A549 (cell line): ENCODE results near the gene MYCN. TPM values are rescaled to one million over a fixed set of nuclear protein-coding genes. Genes with fewer than 3 reads are reported as not detected.

ENCODE experiments used
- ATAC-seq, 2 experiments: fragments of 200-7000 bp in 1 of 2; fragments of >200 bp in 1 of 2; cut with Nextera tagmentation in 1 of 2; cut with Tn5 transposase in 1 of 2; 3 replicates each; pipeline versions ENCODE4 v1.8.0 to v1.9.1; 2018 to 2020; ENCODE audit warnings: mild to moderate bottlenecking in 1 of 2, moderate library complexity in 1 of 2
- CTCF ChIA-PET: fragments of 300-600 bp; sonication (Branson Sonifier 250); formaldehyde crosslinking; extraction: SDS; loops from one replicate; lab custom pipeline; 2021; ENCODE audit warnings: antibody characterized with exemption, inconsistent platforms; lab: Yijun Ruan, JAX
- POLR2A ChIA-PET: fragments of 350-600 bp; formaldehyde crosslinking; extraction: SDS; loops from one replicate; lab custom pipeline; 2021; ENCODE audit warnings: antibody characterized with exemption, inconsistent platforms; lab: Yijun Ruan, JAX
- DNase-seq, 2 experiments: peaks; one replicate each; pipeline versions ENCODE4 v3.0.0 to v3.0.0-alpha.2; 2011 to 2016; ENCODE audit warnings: low read depth in 1 of 2, low spot score in 1 of 2
- FAIRE-seq: peaks from 2 replicates; lab custom pipeline; 2011; peaks lifted over from hg19 to GRCh38; lab: Jason Lieb, UNC
- H3K27ac ChIP-seq, 2 experiments: fragments of >200 bp; sonication (Bioruptor Twin); formaldehyde crosslinking; 3 replicates each; pipeline ENCODE4 v1.5.1; 2016 to 2017
- H3K4me1 ChIP-seq: fragments of >200 bp; sonication (Bioruptor Twin); formaldehyde crosslinking; 3 replicates; pipeline ENCODE4 v1.6.1; 2016
- H3K4me2 ChIP-seq: fragments of >200 bp; sonication (Bioruptor Twin); formaldehyde crosslinking; 3 replicates; pipeline ENCODE4 v1.6.1; 2016
- H3K4me3 ChIP-seq: fragments of >200 bp; sonication (Bioruptor Twin); formaldehyde crosslinking; 3 replicates; pipeline ENCODE4 v1.5.1; 2016
- H3K9me3 ChIP-seq: fragments of >200 bp; sonication (Bioruptor Twin); formaldehyde crosslinking; 3 replicates; pipeline ENCODE4 v1.6.1; 2016
- CEBPB ChIP-seq, 2 experiments: fragments of >200 bp in 1 of 2; sonication (Bioruptor Twin) in 1 of 2; formaldehyde crosslinking in 1 of 2; IDR thresholded peaks; 2 replicates each; pipeline ENCODE4 v1.6.1; 2012 to 2016
- CHD4 ChIP-seq: fragments of 200-600 bp; sonication (generic); IDR thresholded peaks from 2 replicates; pipeline ENCODE4 v1.6.1; 2016; ENCODE audit warnings: antibody characterized with exemption, mild to moderate bottlenecking, borderline replicate concordance
- EP300 ChIP-seq, 2 experiments: fragments of >200 bp; sonication (Bioruptor Twin); formaldehyde crosslinking; IDR thresholded peaks; 2 replicates in 1 of 2; 3 replicates in 1 of 2; pipeline ENCODE4 v1.6.1; 2016 to 2017
- ESRRA ChIP-seq: fragments of 150-350 bp; IDR thresholded peaks from 2 replicates; pipeline ENCODE4 v1.6.1; 2014; ENCODE audit warnings: mild to moderate bottlenecking, low read length, borderline replicate concordance
- FOXS1 ChIP-seq: fragments of 250-450 bp; sonication (Bioruptor Pico); IDR thresholded peaks from 2 replicates; pipeline ENCODE4 v1.5.0; 2020; ENCODE audit warnings: mild to moderate bottlenecking, moderate library complexity
- GATA3 ChIP-seq: IDR thresholded peaks from 2 replicates; pipeline ENCODE4 v1.6.1; 2012; ENCODE audit warnings: borderline replicate concordance
- HEYL ChIP-seq: fragments of 250-450 bp; sonication (Bioruptor Pico); IDR thresholded peaks from 2 replicates; pipeline ENCODE4 v1.8.0; 2021; ENCODE audit warnings: mild to moderate bottlenecking, moderate library complexity
- JUN ChIP-seq, 2 experiments: fragments of >200 bp; sonication (Bioruptor Twin); formaldehyde crosslinking; IDR thresholded peaks; 2 replicates in 1 of 2; 3 replicates in 1 of 2; pipeline ENCODE4 v1.6.1; 2016 to 2017
- MAZ ChIP-seq: fragments of 150-350 bp; IDR thresholded peaks from 2 replicates; pipeline ENCODE4 v1.6.1; 2014; ENCODE audit warnings: antibody characterized with exemption, low read depth, low read length, borderline replicate concordance
- NPAS2 ChIP-seq: fragments of 250-450 bp; sonication (Bioruptor Pico); IDR thresholded peaks from 2 replicates; pipeline ENCODE4 v1.8.0; 2022; ENCODE audit warnings: mild to moderate bottlenecking, moderate library complexity, borderline replicate concordance
- POLR2AphosphoS2 ChIP-seq: conservative IDR thresholded peaks from 2 replicates; pipeline ENCODE4 v1.6.1; 2012; ENCODE audit warnings: low read length, improper control_type of control experiment, inconsistent platforms
- RARB ChIP-seq: fragments of 250-450 bp; sonication (Bioruptor Pico); IDR thresholded peaks from 2 replicates; pipeline ENCODE4 v1.8.0; 2021; ENCODE audit warnings: mild to moderate bottlenecking, moderate library complexity
- RFX5 ChIP-seq: fragments of 450-650 bp; IDR thresholded peaks from 2 replicates; pipeline ENCODE4 v1.7.1; 2014; ENCODE audit warnings: antibody characterized with exemption, mild to moderate bottlenecking, moderate library complexity
- RNF2 ChIP-seq: fragments of 200-600 bp; sonication (generic); IDR thresholded peaks from 2 replicates; pipeline ENCODE4 v1.6.1; 2016; ENCODE audit warnings: low read depth, mild to moderate bottlenecking, antibody characterized with exemption, moderate library complexity, borderline replicate concordance
- SMC3 ChIP-seq: fragments of >200 bp; sonication (Bioruptor Twin); formaldehyde crosslinking; IDR thresholded peaks from 3 replicates; pipeline ENCODE4 v1.6.1; 2018; ENCODE audit warnings: inconsistent platforms
- SREBF2 ChIP-seq: fragments of 450-650 bp; IDR thresholded peaks from 2 replicates; pipeline ENCODE4 v1.6.1; 2014; ENCODE audit warnings: mild to moderate bottlenecking, moderate library complexity
- TP53 ChIP-seq: fragments of 250-450 bp; sonication (Bioruptor Pico); IDR thresholded peaks from 2 replicates; pipeline ENCODE4 v1.5.0; 2021; ENCODE audit warnings: mild to moderate bottlenecking, moderate library complexity
- ZFP36 ChIP-seq: fragments of 450-650 bp; IDR thresholded peaks from 2 replicates; pipeline ENCODE4 v1.6.1; 2014; ENCODE audit warnings: borderline replicate concordance; ENCODE audit not compliant: partially characterized antibody
- WGBS: methylation state at CpG from one replicate; pipeline ENCODE4 v1.1.6; 2017; ENCODE audit errors: missing lambda C conversion rate; 5-methylcytosine and 5-hydroxymethylcytosine counted together
- polyA plus RNA-seq, 4 experiments: library from polyadenylated mRNA; depleted of rRNA in 3 of 4; stranded (reverse); fragments of >200 nt; fragmentation: RNase III in 1 of 4; extraction: RNeasy Plus Mini Kit Qiagen cat#74134 plus additional on column Dnase treatment in 1 of 4; gene quantifications; 2 replicates in 3 of 4; 3 replicates in 1 of 4; pipeline ENCODE4 v1.2.3, GENCODE V29; 2011 to 2017
- TF ChIP-seq, protein P1 (sequence below): fragments of 150-350 bp; IDR thresholded peaks from 2 replicates; pipeline ENCODE4 v1.6.1; 2014; ENCODE audit warnings: low read depth, mild to moderate bottlenecking, low read length
- TF ChIP-seq, protein P2 (sequence below): IDR thresholded peaks from 2 replicates; pipeline ENCODE4 v1.6.1; 2012; ENCODE audit warnings: low read depth, borderline replicate concordance
- TF ChIP-seq, protein P3 (sequence below): fragments of >200 bp; sonication (Bioruptor Twin); formaldehyde crosslinking; IDR thresholded peaks from 3 replicates; pipeline ENCODE4 v1.6.1; 2016
- TF ChIP-seq, protein P4 (sequence below): fragments of 250-450 bp; sonication (Bioruptor Pico); IDR thresholded peaks from 2 replicates; pipeline ENCODE4 v1.5.0; 2021; ENCODE audit warnings: mild to moderate bottlenecking, moderate library complexity, borderline replicate concordance

The MYCN gene
- polyA plus RNA-seq, 2 of the 4 experiments (the other 2 are of a cell fraction): not detected

DNA sequence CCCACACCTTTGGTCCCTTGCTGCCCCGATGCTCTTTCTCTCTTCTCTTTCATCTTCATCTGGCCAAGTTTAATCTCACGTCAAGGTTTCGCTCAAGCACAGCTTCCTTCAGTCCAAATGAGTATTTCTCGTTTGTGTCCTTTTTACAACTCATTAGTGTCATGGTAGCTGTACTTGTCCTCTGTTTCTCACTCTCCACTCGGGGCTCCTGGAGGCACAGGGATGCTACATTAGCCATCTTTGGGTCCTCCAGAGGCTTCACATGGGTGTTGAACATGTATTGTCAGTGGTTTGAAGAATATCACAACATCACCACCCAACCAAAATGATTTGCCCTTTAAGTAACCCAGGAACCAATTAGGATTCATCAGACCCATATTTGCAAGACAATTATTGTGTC, 30.4 kb downstream of the MYCN start:
- no peak overlapping the region for H3K4me2 ChIP-seq
- CTCF ChIA-PET: no interaction called here
- H3K27ac ChIP-seq: no peak overlapping the region
- TF ChIP-seq SMC3 (no peak), CHD4 (no peak), TP53 (CRISPR knock-in tag) (no peak), JUN (IDR thresholded peaks at IDR 0.05) (no peak), FOXS1 (no peak)
- TF ChIP-seq, protein P1, sequence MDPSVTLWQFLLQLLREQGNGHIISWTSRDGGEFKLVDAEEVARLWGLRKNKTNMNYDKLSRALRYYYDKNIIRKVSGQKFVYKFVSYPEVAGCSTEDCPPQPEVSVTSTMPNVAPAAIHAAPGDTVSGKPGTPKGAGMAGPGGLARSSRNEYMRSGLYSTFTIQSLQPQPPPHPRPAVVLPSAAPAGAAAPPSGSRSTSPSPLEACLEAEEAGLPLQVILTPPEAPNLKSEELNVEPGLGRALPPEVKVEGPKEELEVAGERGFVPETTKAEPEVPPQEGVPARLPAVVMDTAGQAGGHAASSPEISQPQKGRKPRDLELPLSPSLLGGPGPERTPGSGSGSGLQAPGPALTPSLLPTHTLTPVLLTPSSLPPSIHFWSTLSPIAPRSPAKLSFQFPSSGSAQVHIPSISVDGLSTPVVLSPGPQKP: no peak
- no peak overlapping the region for H3K4me3 ChIP-seq
- H3K9me3 ChIP-seq: no peaks in the 10 kb centered on the region
- ATAC-seq: no peak
- H3K4me1 ChIP-seq: no peaks in the 10 kb centered on the region
- FAIRE-seq: no peak
- DNase-seq: no peak
- POLR2A ChIA-PET: no interaction called here
- 46% methylated on average over 5 of the region's 5 CpGs for WGBS

DNA sequence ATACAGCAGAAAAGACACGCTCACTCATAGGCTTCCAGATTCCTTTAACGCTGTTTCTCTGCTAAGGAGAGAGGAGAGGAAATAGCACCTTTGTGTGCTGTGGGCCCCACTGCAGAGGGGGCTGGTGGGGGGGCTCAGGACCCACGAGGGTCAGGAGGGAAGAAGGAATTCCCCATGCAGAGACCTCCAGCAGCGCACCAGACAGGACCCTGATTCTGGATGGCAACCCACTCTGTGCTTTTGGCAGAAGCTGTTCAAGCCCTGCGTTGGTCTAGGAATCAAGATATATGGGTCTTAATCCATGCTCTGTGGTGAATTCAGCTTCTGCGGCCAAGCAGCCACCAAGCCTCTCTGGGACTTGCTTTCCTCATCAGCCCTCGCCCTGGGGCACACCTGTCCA, 31.0 kb downstream of the MYCN start:
- Histone ChIP-seq H3K4me3 (no peak overlapping the region), H3K4me2 (no peak overlapping the region), H3K9me3 (no peaks in the 10 kb centered on the region), H3K27ac (no peak overlapping the region), H3K4me1 (no peaks in the 10 kb centered on the region)
- DNase-seq: no peak
- WGBS: 17% methylated on average over 7 of the region's 7 CpGs
- no peak for TF ChIP-seq HEYL (CRISPR knock-in tag)
- TF ChIP-seq GATA3: no peak
- TF ChIP-seq TP53 (CRISPR knock-in tag): no peak
- no peak for TF ChIP-seq SREBF2
- TF ChIP-seq MAZ: no peak
- CTCF ChIA-PET: no interaction called here
- POLR2A ChIA-PET: no interaction called here
- FAIRE-seq: no peak
- ATAC-seq: no peak

DNA sequence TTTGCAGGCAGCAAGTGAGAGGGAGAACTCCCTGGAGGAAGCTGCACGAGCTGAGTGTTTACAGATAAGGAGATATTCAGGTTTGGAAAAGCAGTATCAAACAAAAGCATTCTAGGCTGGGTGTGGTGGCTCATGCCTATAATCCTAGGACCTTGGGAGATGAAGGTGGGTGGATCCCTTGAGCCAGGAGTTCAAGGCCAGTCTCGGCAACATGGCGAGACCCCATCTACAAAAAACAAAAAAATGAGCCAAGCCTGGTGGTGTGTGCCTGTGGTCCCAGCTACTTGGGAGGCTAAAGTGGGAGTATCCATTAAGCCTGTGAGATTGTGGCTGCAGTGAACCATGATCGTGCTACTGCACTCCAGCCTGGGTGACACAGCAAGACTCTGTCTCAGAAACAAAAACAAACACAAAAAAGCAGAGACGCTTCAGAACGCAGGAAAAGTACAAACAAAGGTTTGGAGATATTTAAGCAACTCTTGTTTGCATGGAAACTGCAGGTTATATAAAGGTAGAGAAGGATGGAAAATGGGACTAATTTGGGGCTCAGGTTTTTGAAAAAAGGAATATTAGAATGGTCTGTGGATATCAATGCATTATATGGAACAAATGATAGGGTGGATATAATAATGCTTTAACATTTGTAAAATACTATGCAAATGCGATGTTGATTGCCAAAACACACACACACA, 31.6 kb downstream of the MYCN start:
- H3K4me2 ChIP-seq: no peak overlapping the region

More for the DNA sequence above, 31.6 kb downstream of the MYCN start:
- WGBS: 15% methylated on average over 7 of the region's 7 CpGs
- ATAC-seq (no peak), FAIRE-seq (no peak), DNase-seq (no peak)
- no peak overlapping the region for H3K4me3 ChIP-seq
- TF ChIP-seq TP53 (CRISPR knock-in tag) (no peak), RARB (CRISPR knock-in tag) (no peak), CHD4 (no peak), RFX5 (no peak), FOXS1 (no peak), RNF2 (no peak), CEBPB (IDR thresholded peaks at IDR 0.05) (no peak), ESRRA (no peak), EP300 (IDR thresholded peaks at IDR 0.05) (no peak), POLR2AphosphoS2 (no peak), ZFP36 (no peak), NPAS2 (CRISPR knock-in tag) (no peak)
- TF ChIP-seq, protein P2, sequence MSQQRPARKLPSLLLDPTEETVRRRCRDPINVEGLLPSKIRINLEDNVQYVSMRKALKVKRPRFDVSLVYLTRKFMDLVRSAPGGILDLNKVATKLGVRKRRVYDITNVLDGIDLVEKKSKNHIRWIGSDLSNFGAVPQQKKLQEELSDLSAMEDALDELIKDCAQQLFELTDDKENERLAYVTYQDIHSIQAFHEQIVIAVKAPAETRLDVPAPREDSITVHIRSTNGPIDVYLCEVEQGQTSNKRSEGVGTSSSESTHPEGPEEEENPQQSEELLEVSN: no peak
- TF ChIP-seq, protein P3, sequence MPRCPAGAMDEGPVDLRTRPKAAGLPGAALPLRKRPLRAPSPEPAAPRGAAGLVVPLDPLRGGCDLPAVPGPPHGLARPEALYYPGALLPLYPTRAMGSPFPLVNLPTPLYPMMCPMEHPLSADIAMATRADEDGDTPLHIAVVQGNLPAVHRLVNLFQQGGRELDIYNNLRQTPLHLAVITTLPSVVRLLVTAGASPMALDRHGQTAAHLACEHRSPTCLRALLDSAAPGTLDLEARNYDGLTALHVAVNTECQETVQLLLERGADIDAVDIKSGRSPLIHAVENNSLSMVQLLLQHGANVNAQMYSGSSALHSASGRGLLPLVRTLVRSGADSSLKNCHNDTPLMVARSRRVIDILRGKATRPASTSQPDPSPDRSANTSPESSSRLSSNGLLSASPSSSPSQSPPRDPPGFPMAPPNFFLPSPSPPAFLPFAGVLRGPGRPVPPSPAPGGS: no peak
- TF ChIP-seq, protein P4, sequence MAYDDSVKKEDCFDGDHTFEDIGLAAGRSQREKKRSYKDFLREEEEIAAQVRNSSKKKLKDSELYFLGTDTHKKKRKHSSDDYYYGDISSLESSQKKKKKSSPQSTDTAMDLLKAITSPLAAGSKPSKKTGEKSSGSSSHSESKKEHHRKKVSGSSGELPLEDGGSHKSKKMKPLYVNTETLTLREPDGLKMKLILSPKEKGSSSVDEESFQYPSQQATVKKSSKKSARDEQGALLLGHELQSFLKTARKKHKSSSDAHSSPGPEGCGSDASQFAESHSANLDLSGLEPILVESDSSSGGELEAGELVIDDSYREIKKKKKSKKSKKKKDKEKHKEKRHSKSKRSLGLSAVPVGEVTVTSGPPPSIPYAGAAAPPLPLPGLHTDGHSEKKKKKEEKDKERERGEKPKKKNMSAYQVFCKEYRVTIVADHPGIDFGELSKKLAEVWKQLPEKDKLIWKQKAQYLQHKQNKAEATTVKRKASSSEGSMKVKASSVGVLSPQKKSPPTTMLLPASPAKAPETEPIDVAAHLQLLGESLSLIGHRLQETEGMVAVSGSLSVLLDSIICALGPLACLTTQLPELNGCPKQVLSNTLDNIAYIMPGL (CRISPR knock-in tag): no peak
- H3K4me1 ChIP-seq: no peaks in the 10 kb centered on the region
- no peak overlapping the region for H3K27ac ChIP-seq
- ChIA-PET CTCF (no interaction called here), POLR2A (no interaction called here)
- no peaks in the 10 kb centered on the region for H3K9me3 ChIP-seq
